ENCODE measurements around the gene GRM1.

Gene GRM1

GRCh38 chr6:146028851-146029572 is at the start of gene GRM1:
TSS of gene GRM1 (plus strand) at chr6:146029062. CDS start at chr6:146029518, 456 bp downstream.
- no peak for DNase-seq

GRCh38 chr6:146009338-146009737 is 19.5 kb upstream of the GRM1 start:
- no peak for DNase-seq

GRCh38 chr6:146014233-146014632 is 14.6 kb upstream of the GRM1 start:
- no peak for DNase-seq

GRCh38 chr6:146017672-146018071 is 11.2 kb upstream of the GRM1 start:
- no peak for DNase-seq

- DNase-seq: no peak
These were observed 2.0 kb upstream of the GRM1 start for GRCh38 chr6:146026873-146027272.

- peak; percentile 32 for DNase-seq
These were observed 1.1 kb upstream of the GRM1 start for GRCh38 chr6:146027586-146028251.

GRCh38 chr6:146028252-146028795 is 538 bp upstream of the GRM1 start:
- DNase-seq: peak; percentile 7

- DNase-seq: no peak
These were observed 817 bp downstream of the GRM1 start for GRCh38 chr6:146029573-146030184.

GRCh38 chr6:146032387-146032786 is 3.5 kb downstream of the GRM1 start:
- no peak for DNase-seq

- no peak for DNase-seq
These were observed 11.5 kb downstream of the GRM1 start for GRCh38 chr6:146040360-146040759.

GRCh38 chr6:146041282-146041681 is 12.4 kb downstream of the GRM1 start:
- DNase-seq: no peak

GRCh38 chr6:146047371-146047770 is 18.5 kb downstream of the GRM1 start:
- no peak for DNase-seq

GRCh38 chr6:146050168-146050567 is 21.3 kb downstream of the GRM1 start:
- DNase-seq: no peak

- no peak for DNase-seq
These were observed 27.6 kb downstream of the GRM1 start for GRCh38 chr6:146056506-146056905.

GRCh38 chr6:146065690-146066089 is 36.8 kb downstream of the GRM1 start:
- DNase-seq: no peak

- no peak for DNase-seq
These were observed 37.6 kb downstream of the GRM1 start for GRCh38 chr6:146066506-146066905.

- no peak for DNase-seq
These were observed 42.9 kb downstream of the GRM1 start for GRCh38 chr6:146071781-146072180.

GRCh38 chr6:146077992-146078391 is 49.1 kb downstream of the GRM1 start:
- DNase-seq: no peak

- no peak for DNase-seq
These were observed 58.5 kb downstream of the GRM1 start for GRCh38 chr6:146087386-146087785.

- DNase-seq: no peak
These were observed 61.6 kb downstream of the GRM1 start for GRCh38 chr6:146090474-146090873.

- DNase-seq: no peak
These were observed 64.3 kb downstream of the GRM1 start for GRCh38 chr6:146092961-146093686.

GRCh38 chr6:146095481-146095880 is 66.6 kb downstream of the GRM1 start:
- no peak for DNase-seq

- no peak for DNase-seq
These were observed 68.7 kb downstream of the GRM1 start for GRCh38 chr6:146097586-146097985.
